K562 (cell line): ENCODE measurements around the gene CFAP54. TPM values are rescaled to one million over a fixed set of nuclear protein-coding genes. Genes with fewer than 3 reads are reported as not detected.

ENCODE experiments used
- ATAC-seq: fragments of 200-7000 bp; cut with Tn5 transposase; 3 replicates; pipeline ENCODE4 v1.9.1; 2020; ENCODE audit warnings: moderate library complexity
- BruUV-seq: library from RNA; stranded (reverse); fragments of 400-500 nt; replicated peaks from 2 replicates; lab custom pipeline; 2021; lab: Mats Ljungman, UMichigan
- CTCF ChIA-PET: fragments of 300-600 bp; formaldehyde crosslinking; extraction: SDS; loops from one replicate; lab custom pipeline; 2021; ENCODE audit warnings: low intra/inter-chr PET ratio; lab: Yijun Ruan, JAX
- POLR2A ChIA-PET: fragments of 300-600, 350-650 bp; sonication (Branson Sonifier 250); formaldehyde crosslinking; extraction: SDS; loops from one replicate; lab custom pipeline; 2021; ENCODE audit warnings: antibody characterized with exemption, inconsistent platforms; lab: Yijun Ruan, JAX
- DNase-seq, 4 experiments: peaks; one replicate each; pipeline versions ENCODE4 v3.0.0 to v3.0.0-alpha.2; 2011 to 2018; ENCODE audit warnings: low spot score in 3 of 4, mixed read lengths in 3 of 4; ENCODE audit errors: extremely low read depth in 1 of 4
- FAIRE-seq: peaks from 2 replicates; lab custom pipeline; 2011; peaks lifted over from hg19 to GRCh38; lab: Jason Lieb, UNC
- H2AFZ ChIP-seq: 2 replicates; pipeline ENCODE4 v1.6.0; 2011; ENCODE audit warnings: low read depth, low read length, control low read depth, inconsistent platforms
- H3K27ac ChIP-seq: fragments of 200-600 bp; 3 replicates; pipeline ENCODE4 v1.8.0; 2011; ENCODE audit warnings: low read depth, mild to moderate bottlenecking, control low read depth, inconsistent platforms, low read length, moderate library complexity, mixed read lengths; ENCODE audit errors: extremely low read depth
- H3K27me3 ChIP-seq, 2 experiments: fragments of 300-600 bp in 1 of 2; 2 replicates in 1 of 2; 3 replicates in 1 of 2; pipeline versions ENCODE4 v1.6.0 to v1.8.0; 2011; ENCODE audit warnings: inconsistent platforms in 2 of 2, low read length in 2 of 2, mild to moderate bottlenecking in 1 of 2, mixed read lengths in 1 of 2, moderate library complexity in 1 of 2; ENCODE audit not compliant: control insufficient read depth in 2 of 2, insufficient read depth in 2 of 2
- H3K36me3 ChIP-seq: fragments of 300-600 bp; 3 replicates; pipeline ENCODE4 v1.8.0; 2011; ENCODE audit warnings: mild to moderate bottlenecking, low read length, inconsistent platforms; ENCODE audit not compliant: control insufficient read depth, insufficient read depth
- H3K4me1 ChIP-seq, 2 experiments: fragments of 200-600 bp in 1 of 2; replicated peaks in 1 of 2; 2 replicates in 1 of 2; 3 replicates in 1 of 2; pipeline versions ENCODE4 v1.5.1 to v1.8.0; 2011; ENCODE audit warnings: inconsistent platforms in 2 of 2, low read length in 2 of 2, mild to moderate bottlenecking in 1 of 2, mixed read lengths in 1 of 2, moderate library complexity in 1 of 2; ENCODE audit not compliant: control insufficient read depth in 2 of 2, insufficient read depth in 2 of 2
- H3K4me2 ChIP-seq: 2 replicates; pipeline ENCODE4 v1.6.1; 2011; ENCODE audit warnings: low read length, control low read depth, inconsistent platforms, mixed read lengths; ENCODE audit not compliant: insufficient read depth
- H3K4me3 ChIP-seq: fragments of 200-600 bp; sonication (generic), shearing (Covaris generic); 2 replicates; pipeline ENCODE4 v1.5.1; 2016; ENCODE audit warnings: control low read depth, inconsistent platforms
- H3K79me2 ChIP-seq: fragments of 200-600 bp; 3 replicates; pipeline ENCODE4 v1.8.0; 2011; ENCODE audit warnings: low read length, inconsistent platforms; ENCODE audit not compliant: control insufficient read depth, insufficient read depth
- H3K9ac ChIP-seq, 2 experiments: 2 replicates each; pipeline versions ENCODE4 v1.6.0 to v1.6.1; 2011; ENCODE audit warnings: low read depth in 2 of 2, low read length in 2 of 2, control low read depth in 1 of 2, inconsistent platforms in 1 of 2, mild to moderate bottlenecking in 1 of 2, mixed read lengths in 1 of 2; ENCODE audit not compliant: insufficient read depth in 1 of 2
- H3K9me1 ChIP-seq: one replicate; pipeline ENCODE4 v1.6.0; 2011; ENCODE audit warnings: inconsistent platforms, mild to moderate bottlenecking, low read length, moderate library complexity; ENCODE audit not compliant: control insufficient read depth, insufficient read depth
- H3K9me3 ChIP-seq: replicated peaks from 2 replicates; pipeline ENCODE4 v1.5.1; 2011; ENCODE audit warnings: low read depth, low read length, inconsistent platforms; ENCODE audit not compliant: control insufficient read depth, insufficient read depth
- H4K20me1 ChIP-seq: replicated peaks from 2 replicates; pipeline ENCODE4 v1.6.1; 2011; ENCODE audit warnings: low read length, inconsistent platforms, mixed read lengths; ENCODE audit not compliant: control insufficient read depth, insufficient read depth
- HDAC2 ChIP-seq: fragments of 450-650 bp; IDR thresholded peaks from 2 replicates; pipeline ENCODE4 v1.6.1; 2016; ENCODE audit warnings: mild to moderate bottlenecking
- HOXB6 ChIP-seq: fragments of 250-450 bp; sonication (Bioruptor Pico); IDR thresholded peaks from 2 replicates; pipeline ENCODE4 v1.5.1; 2022; ENCODE audit warnings: mild to moderate bottlenecking, borderline replicate concordance
- JUND ChIP-seq, 2 experiments: IDR thresholded peaks; 2 replicates in 1 of 2; 3 replicates in 1 of 2; pipeline ENCODE4 v1.6.1; 2011; ENCODE audit warnings: borderline replicate concordance in 2 of 2, low read depth in 2 of 2, low read length in 2 of 2, improper control_type of control experiment in 1 of 2, missing biosample characterization in 1 of 2, missing genetic modification characterization in 1 of 2, missing genetic modification reagents in 1 of 2
- KAT7 ChIP-seq: sonication (generic); formaldehyde crosslinking; IDR thresholded peaks from 2 replicates; pipeline ENCODE4 v1.8.0; 2022; ENCODE audit warnings: missing genetic modification reagents, mild to moderate bottlenecking, borderline replicate concordance
- PHB ChIP-seq: fragments of 250-450 bp; sonication (Bioruptor Pico); IDR thresholded peaks from 2 replicates; pipeline ENCODE4 v1.5.0; 2021
- RBBP5 ChIP-seq: fragments of 200-600 bp; sonication (generic); IDR thresholded peaks from 2 replicates; pipeline ENCODE4 v1.6.1; 2012; ENCODE audit warnings: borderline replicate concordance, mild to moderate bottlenecking, low read length, control low read depth, inconsistent platforms; ENCODE audit not compliant: insufficient read depth, poor library complexity, severe bottlenecking
- RNF2 ChIP-seq: sonication (generic); IDR thresholded peaks from 2 replicates; pipeline ENCODE4 v1.6.1; 2016
- TGIF2 ChIP-seq: sonication (generic); formaldehyde crosslinking; IDR thresholded peaks from 2 replicates; pipeline ENCODE4 v1.8.1; 2022; ENCODE audit warnings: mild to moderate bottlenecking, missing genetic modification reagents, moderate library complexity
- ZBTB17 ChIP-seq: fragments of 450-650 bp; formaldehyde crosslinking; IDR thresholded peaks from 2 replicates; pipeline ENCODE4 v1.4.0; 2020; ENCODE audit warnings: mild to moderate bottlenecking
- ZNF282 ChIP-seq: sonication (generic); formaldehyde crosslinking; IDR thresholded peaks from 2 replicates; pipeline ENCODE4 v1.8.1; 2023; ENCODE audit warnings: missing genetic modification reagents
- ZNF324 ChIP-seq: fragments of 250-450 bp; sonication (Bioruptor Pico); IDR thresholded peaks from 2 replicates; pipeline ENCODE4 v1.4.0; 2020; ENCODE audit warnings: mild to moderate bottlenecking
- ZNF57 ChIP-seq: fragments of 450-650 bp; formaldehyde crosslinking; IDR thresholded peaks from 2 replicates; pipeline ENCODE4 v1.4.0; 2020; ENCODE audit warnings: mild to moderate bottlenecking, moderate library complexity
- WGBS: fragments of 100-300 bp; shearing (Covaris generic); methylation state at CpG from one replicate; pipeline ENCODE4 v1.1.6; 2016; ENCODE audit warnings: low coverage, mixed read lengths; ENCODE audit not compliant: insufficient coverage; ENCODE audit errors: missing lambda C conversion rate; 5-methylcytosine and 5-hydroxymethylcytosine counted together
- in situ Hi-C: fragments of 300-500 bp; cut with MboI; formaldehyde crosslinking; loops from 4 replicates; pipeline ENCODE4 v1.15.0; 2018; ENCODE audit warnings: inconsistent platforms, mixed read lengths
- intact Hi-C: fragments of 100-400 bp; cut with micrococcal nuclease; formaldehyde crosslinking; loops from 2 replicates; pipeline ENCODE4 v1.14.2; 2022
- polyA plus RNA-seq, 8 experiments: library from polyadenylated mRNA; depleted of rRNA in 4 of 8; stranded (reverse) in 5 of 8; unstranded in 3 of 8; fragments of >200 nt; fragmentation: Nextera tagmentation in 2 of 8; fragmentation: Illumina TruSeq in 1 of 8; extraction: Ambion mirVana in 2 of 8; extraction: Trizol in 1 of 8; gene quantifications; 2 replicates each; pipeline versions ENCODE4 v1.2.1 to v1.2.3, GENCODE V29; 2011 to 2014; ENCODE audit warnings: inconsistent platforms in 1 of 8, missing spikeins in 1 of 8
- total RNA-seq, 7 experiments: library from RNA; depleted of rRNA in 6 of 7; stranded (reverse); fragments of >200 nt in 6 of 7; fragmentation: Illumina TruSeq in 2 of 7; extraction: Trizol in 2 of 7; gene quantifications; 2 replicates each; pipeline versions ENCODE4 v1.2.1 to v1.2.3, GENCODE V29; 2011 to 2021; ENCODE audit warnings: low replicate concordance in 1 of 7
- TF ChIP-seq, protein P1 (sequence below): fragments of 450-650 bp; formaldehyde crosslinking; IDR thresholded peaks from 2 replicates; pipeline ENCODE4 v1.4.0; 2020; ENCODE audit warnings: mild to moderate bottlenecking
- TF ChIP-seq, protein P2 (sequence below): fragments of 250-450 bp; sonication (Bioruptor Pico); IDR thresholded peaks from 2 replicates; pipeline ENCODE4 v1.4.0; 2020; ENCODE audit warnings: mild to moderate bottlenecking
- TF ChIP-seq, protein P3 (sequence below): fragments of 450-650 bp; IDR thresholded peaks from 2 replicates; pipeline ENCODE4 v1.6.1; 2016; ENCODE audit warnings: antibody characterized with exemption

Gene CFAP54
- total and polyA plus RNA-seq, 9 of the 15 experiments (the other 6 are each of a cell fraction or from before 2014, with no cell fraction given): 0.03 to 0.23 (median 0.10) TPM; not detected in 3

DNA sequence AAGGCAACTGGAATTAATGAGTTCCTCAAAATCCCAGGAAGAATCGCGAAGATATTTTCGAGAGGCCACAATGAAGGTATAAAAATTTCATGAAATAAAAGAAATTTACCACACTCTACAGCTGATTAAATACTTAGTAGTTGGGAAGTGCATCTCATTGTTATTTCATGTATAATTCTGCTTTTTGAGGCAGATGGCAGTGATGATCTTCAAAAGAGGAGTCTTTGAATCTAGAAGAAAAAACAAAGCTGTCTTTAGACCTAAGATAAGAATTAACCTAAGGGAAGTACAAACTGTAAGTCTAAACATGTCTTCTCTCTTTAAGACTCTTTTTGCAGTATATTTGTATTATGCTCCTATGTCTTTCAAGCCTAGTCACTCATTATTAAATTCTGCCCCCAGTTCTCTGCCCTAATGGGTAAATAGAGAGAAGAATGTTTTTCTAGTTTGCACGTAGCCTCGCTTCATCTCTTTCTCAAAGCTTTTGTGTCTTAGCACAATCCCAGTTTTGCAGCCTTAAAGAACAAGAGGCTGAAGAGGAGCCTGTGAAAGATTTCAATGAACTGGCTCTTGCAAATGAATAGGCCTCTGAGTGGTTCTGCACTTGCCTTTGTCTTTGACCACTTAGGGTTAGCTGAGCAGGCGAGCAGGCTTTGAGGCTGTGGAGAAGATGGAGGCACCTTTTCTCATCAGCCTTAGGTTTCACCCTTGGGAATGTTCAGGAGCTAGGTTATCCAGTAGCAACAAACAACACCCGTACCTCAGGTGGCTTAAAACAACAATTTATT, 32.7 kb downstream of the CFAP54 start:
- ChIA-PET CTCF (no interaction called here), POLR2A (no interaction called here)
- intact Hi-C loops: no loop called here
- Histone ChIP-seq H3K27me3 (0 out of 5 replicates have a peak, but pooled peaks cover 0 to 3% of the 10 kb centered on the region in 2 experiments), H3K9me1 (no peaks in the 10 kb centered on the region), H3K36me3 (no peaks in the 10 kb centered on the region), H3K4me3 (no peak overlapping the region), H3K9ac (no peak overlapping the region), H3K9me3 (no peaks in the 10 kb centered on the region), H2AFZ (no peak overlapping the region), H4K20me1 (no peaks in the 10 kb centered on the region), H3K4me1 (no peaks in the 10 kb centered on the region), H3K4me2 (no peak overlapping the region), H3K27ac (no peak overlapping the region), H3K79me2 (no peaks in the 10 kb centered on the region)
- ATAC-seq (no peak), DNase-seq (no peak), FAIRE-seq (no peak)
- in situ Hi-C loops: loop anchor here (25.0 kb wide), 1 partner anchor 910 kb away; no protein-coding TSS in a partner anchor
- TF ChIP-seq HOXB6 (CRISPR knock-in tag) (no peak), ZBTB17 (CRISPR knock-in tag) (no peak), ZNF324 (no peak), JUND (IDR thresholded peaks at IDR 0.05; ENCODE audit: borderline replicate concordance, low read depth, low read length) (no peak), JUND (tag; IDR thresholded peaks at IDR 0.05; ENCODE audit: borderline replicate concordance, low read depth, low read length) (no peak), ZNF57 (CRISPR knock-in tag) (no peak), KAT7 (CRISPR knock-in tag) (no peak), RBBP5 (no peak), ZNF282 (no peak), TGIF2 (CRISPR knock-in tag) (no peak), HDAC2 (no peak), PHB (CRISPR knock-in tag) (no peak), RNF2 (no peak)
- TF ChIP-seq, protein P1, sequence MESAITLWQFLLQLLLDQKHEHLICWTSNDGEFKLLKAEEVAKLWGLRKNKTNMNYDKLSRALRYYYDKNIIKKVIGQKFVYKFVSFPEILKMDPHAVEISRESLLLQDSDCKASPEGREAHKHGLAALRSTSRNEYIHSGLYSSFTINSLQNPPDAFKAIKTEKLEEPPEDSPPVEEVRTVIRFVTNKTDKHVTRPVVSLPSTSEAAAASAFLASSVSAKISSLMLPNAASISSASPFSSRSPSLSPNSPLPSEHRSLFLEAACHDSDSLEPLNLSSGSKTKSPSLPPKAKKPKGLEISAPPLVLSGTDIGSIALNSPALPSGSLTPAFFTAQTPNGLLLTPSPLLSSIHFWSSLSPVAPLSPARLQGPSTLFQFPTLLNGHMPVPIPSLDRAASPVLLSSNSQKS (CRISPR knock-in tag): no peak
- TF ChIP-seq, protein P2, sequence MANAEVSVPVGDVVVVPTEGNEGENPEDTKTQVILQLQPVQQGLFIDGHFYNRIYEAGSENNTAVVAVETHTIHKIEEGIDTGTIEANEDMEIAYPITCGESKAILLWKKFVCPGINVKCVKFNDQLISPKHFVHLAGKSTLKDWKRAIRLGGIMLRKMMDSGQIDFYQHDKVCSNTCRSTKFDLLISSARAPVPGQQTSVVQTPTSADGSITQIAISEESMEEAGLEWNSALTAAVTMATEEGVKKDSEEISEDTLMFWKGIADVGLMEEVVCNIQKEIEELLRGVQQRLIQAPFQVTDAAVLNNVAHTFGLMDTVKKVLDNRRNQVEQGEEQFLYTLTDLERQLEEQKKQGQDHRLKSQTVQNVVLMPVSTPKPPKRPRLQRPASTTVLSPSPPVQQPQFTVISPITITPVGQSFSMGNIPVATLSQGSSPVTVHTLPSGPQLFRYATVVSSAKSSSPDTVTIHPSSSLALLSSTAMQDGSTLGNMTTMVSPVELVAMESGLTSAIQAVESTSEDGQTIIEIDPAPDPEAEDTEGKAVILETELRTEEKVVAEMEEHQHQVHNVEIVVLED (CRISPR knock-in tag): no peak
- TF ChIP-seq, protein P3, sequence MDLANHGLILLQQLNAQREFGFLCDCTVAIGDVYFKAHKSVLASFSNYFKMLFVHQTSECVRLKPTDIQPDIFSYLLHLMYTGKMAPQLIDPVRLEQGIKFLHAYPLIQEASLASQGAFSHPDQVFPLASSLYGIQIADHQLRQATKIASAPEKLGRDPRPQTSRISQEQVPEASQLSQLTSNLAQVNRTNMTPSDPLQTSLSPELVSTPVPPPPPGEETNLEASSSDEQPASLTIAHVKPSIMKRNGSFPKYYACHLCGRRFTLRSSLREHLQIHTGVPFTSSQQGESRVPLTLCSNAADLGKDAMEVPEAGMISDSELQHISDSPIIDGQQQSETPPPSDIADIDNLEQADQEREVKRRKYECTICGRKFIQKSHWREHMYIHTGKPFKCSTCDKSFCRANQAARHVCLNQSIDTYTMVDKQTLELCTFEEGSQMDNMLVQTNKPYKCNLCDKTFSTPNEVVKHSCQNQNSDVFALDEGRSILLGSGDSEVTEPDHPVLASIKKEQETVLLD: no peak
- WGBS: 6% methylated on average over 7 of the region's 7 CpGs
- no TSS peak for BruUV-seq
